Measurements from ENCODE around the gene MR1. TPM values are rescaled to one million over a fixed set of nuclear protein-coding genes. Genes with fewer than 3 reads are reported as not detected.
A peak's percentile ranks its signal among the peaks of the same experiment; 100 is the strongest.

MR1 gene
- total and polyA plus RNA-seq, 9 of the 15 experiments (the other 6 are each of a cell fraction or from before 2014, with no cell fraction given): 9.7 to 21.7 (median 15.6) TPM

- TF ChIP-seq MLLT1 (IDR thresholded peaks at IDR 0.05): peak in 1 of 2 experiments; percentile 20; a peak in 1 of 4 replicates
- no peak for TF ChIP-seq RAD21 (CRISPR knock-in tag; conservative IDR thresholded peaks at IDR 0.05 in 1 of 2, IDR thresholded peaks at IDR 0.05 in 1 of 2)
- TF ChIP-seq SREBF1 (IDR thresholded peaks at IDR 0.05; ENCODE audit: borderline replicate concordance, low read depth, low read length): no peak
- TF ChIP-seq ZNF766 (CRISPR knock-in tag; conservative IDR thresholded peaks at IDR 0.05): no peak
- no peak for TF ChIP-seq DNMT1 (IDR thresholded peaks at IDR 0.05)
- TF ChIP-seq MYC (IDR thresholded peaks at IDR 0.05; ENCODE audit: low read depth, low read length): no peak; the same call in 1 of the 2 replicates
- no peak for TF ChIP-seq MYC (CRISPR knock-in tag; IDR thresholded peaks at IDR 0.05; ENCODE audit: borderline replicate concordance, low read depth)
- no peak for TF ChIP-seq THRAP3 (IDR thresholded peaks at IDR 0.05; ENCODE audit: borderline replicate concordance)
- no peak for TF ChIP-seq BCOR (IDR thresholded peaks at IDR 0.05)
- TF ChIP-seq RBM39 (optimal IDR thresholded peaks at IDR 0.05; ENCODE audit: low read depth, low read length): no peak
- no peak for TF ChIP-seq AFF4 (CRISPR knock-in tag; IDR thresholded peaks at IDR 0.05)
- no peak for TF ChIP-seq RAD51 (IDR thresholded peaks at IDR 0.05; ENCODE audit: borderline replicate concordance, low read depth)
- TF ChIP-seq ETS1 (conservative IDR thresholded peaks at IDR 0.05; ENCODE audit: control insufficient read depth, low read depth, low read length): no peak
- no peak for TF ChIP-seq ZNF280B (CRISPR knock-in tag; IDR thresholded peaks at IDR 0.05)
- no peak for TF ChIP-seq TARDBP (IDR thresholded peaks at IDR 0.05)
- TF ChIP-seq ZBTB12 (CRISPR knock-in tag; IDR thresholded peaks at IDR 0.05): peak; percentile 81
- peak; percentile 66; the same call in 1 of the 2 replicates for TF ChIP-seq POLR2AphosphoS5 (IDR thresholded peaks at IDR 0.05; ENCODE audit: control insufficient read depth, insufficient read depth, low read depth, low read length)
- no peak for TF ChIP-seq GABPB1 (CRISPR knock-in tag; IDR thresholded peaks at IDR 0.05)
- TF ChIP-seq SRF (CRISPR knock-in tag; IDR thresholded peaks at IDR 0.05): no peak
These were observed at the start of gene MR1 (continued) for GRCh38 chr1:181033799-181034451.
